ENCODE results near the gene FKBP9.

DNA sequence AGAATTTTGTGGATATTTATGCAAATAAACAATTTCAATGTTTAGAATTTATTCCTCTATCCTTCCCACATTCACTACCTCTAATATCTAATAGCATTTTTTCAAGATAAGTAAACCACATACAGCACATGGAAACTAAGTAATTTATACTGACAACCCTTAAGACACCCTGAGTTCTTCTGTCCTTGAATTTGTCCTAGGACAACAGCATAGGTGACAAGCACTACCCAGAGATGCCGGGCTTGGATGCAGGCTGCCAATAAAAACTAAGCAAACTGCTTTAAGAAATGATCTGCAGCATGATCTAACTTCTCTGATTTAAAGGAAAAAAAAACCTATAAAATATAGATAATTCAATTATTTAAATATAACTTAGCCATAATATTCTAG is 82.7 kb downstream of the FKBP9 start:
- TF ChIP-seq POLR2A (IDR thresholded peaks at IDR 0.05) (no peak), CTCF (IDR thresholded peaks at IDR 0.05) (no peak)
